ENCODE data around the gene PTMS. TPM values are rescaled to one million over a fixed set of nuclear protein-coding genes. Genes with fewer than 3 reads are reported as not detected.
A peak's percentile ranks its signal among the peaks of the same experiment; 100 is the strongest.

Gene PTMS
- polyA plus RNA-seq, 1 donor: 242 TPM

- H3K4me3 ChIP-seq (ENCODE audit: low read length): no peak overlapping the region
- WGBS (ENCODE audit: insufficient coverage, low lambda C conversion rate): 88% methylated on average over 1 of the region's 4 CpGs
- H3K4me1 ChIP-seq (ENCODE audit: control insufficient read depth, insufficient read depth, low read length): no peaks in the 10 kb centered on the region
- peaks cover 11% of the 10 kb centered on the region for H3K27me3 ChIP-seq (ENCODE audit: control insufficient read depth, insufficient read depth, low read length)
- no peaks in the 10 kb centered on the region for H3K36me3 ChIP-seq (ENCODE audit: control insufficient read depth, insufficient read depth, low read length)
- peak in 1 of 2 donors; percentile 0 for DNase-seq
- H3K27ac ChIP-seq (ENCODE audit: low read length): no peak overlapping the region
- H3K9me3 ChIP-seq (ENCODE audit: control insufficient read depth, low read depth, low read length): no peaks in the 10 kb centered on the region
These were observed 47.2 kb downstream of the PTMS start for GRCh38 chr12:6813363-6813762.

- no peak overlapping the region for H3K4me3 ChIP-seq (ENCODE audit: low read length)
- WGBS (ENCODE audit: insufficient coverage, low lambda C conversion rate): no CpG with 5 or more reads among the region's 3 CpGs
- H3K9me3 ChIP-seq (ENCODE audit: control insufficient read depth, low read depth, low read length): no peaks in the 10 kb centered on the region
- DNase-seq: peak in 1 of 2 donors; percentile 1
- no peak overlapping the region for H3K27ac ChIP-seq (ENCODE audit: low read length)
- peaks cover 7% of the 10 kb centered on the region for H3K4me1 ChIP-seq (ENCODE audit: control insufficient read depth, insufficient read depth, low read length)
- H3K27me3 ChIP-seq (ENCODE audit: control insufficient read depth, insufficient read depth, low read length): peaks cover 19% of the 10 kb centered on the region
- H3K36me3 ChIP-seq (ENCODE audit: control insufficient read depth, insufficient read depth, low read length): no peaks in the 10 kb centered on the region
These were observed 50.4 kb downstream of the PTMS start for GRCh38 chr12:6816598-6816997.

GRCh38 chr12:6817098-6817497 is 50.9 kb downstream of the PTMS start:
- DNase-seq: peak in 1 of 2 donors; percentile 1
- no peaks in the 10 kb centered on the region for H3K9me3 ChIP-seq (ENCODE audit: control insufficient read depth, low read depth, low read length)
- 83% methylated on average over 1 of the region's 8 CpGs for WGBS (ENCODE audit: insufficient coverage, low lambda C conversion rate)
- H3K27me3 ChIP-seq (ENCODE audit: control insufficient read depth, insufficient read depth, low read length): peaks cover 24% of the 10 kb centered on the region
- no peak overlapping the region for H3K27ac ChIP-seq (ENCODE audit: low read length)
- no peak overlapping the region for H3K4me3 ChIP-seq (ENCODE audit: low read length)
- H3K4me1 ChIP-seq (ENCODE audit: control insufficient read depth, insufficient read depth, low read length): peaks cover 11% of the 10 kb centered on the region
- no peaks in the 10 kb centered on the region for H3K36me3 ChIP-seq (ENCODE audit: control insufficient read depth, insufficient read depth, low read length)

- Histone ChIP-seq H3K4me3 (ENCODE audit: low read length) (no peak overlapping the region), H3K36me3 (ENCODE audit: control insufficient read depth, insufficient read depth, low read length) (no peaks in the 10 kb centered on the region), H3K4me1 (ENCODE audit: control insufficient read depth, insufficient read depth, low read length) (peaks cover 15% of the 10 kb centered on the region), H3K27me3 (ENCODE audit: control insufficient read depth, insufficient read depth, low read length) (peaks cover 30% of the 10 kb centered on the region), H3K9me3 (ENCODE audit: control insufficient read depth, low read depth, low read length) (no peaks in the 10 kb centered on the region), H3K27ac (ENCODE audit: low read length) (no peak overlapping the region)
- peak in 1 of 2 donors; percentile 1 for DNase-seq
- 100% methylated on average over 4 of the region's 20 CpGs for WGBS (ENCODE audit: insufficient coverage, low lambda C conversion rate)
These were observed 51.5 kb downstream of the PTMS start for GRCh38 chr12:6817662-6818157.

- Histone ChIP-seq H3K27me3 (ENCODE audit: control insufficient read depth, insufficient read depth, low read length) (peaks cover 33% of the 10 kb centered on the region), H3K9me3 (ENCODE audit: control insufficient read depth, low read depth, low read length) (no peaks in the 10 kb centered on the region), H3K4me3 (ENCODE audit: low read length) (no peak overlapping the region), H3K4me1 (ENCODE audit: control insufficient read depth, insufficient read depth, low read length) (peaks cover 15% of the 10 kb centered on the region), H3K27ac (ENCODE audit: low read length) (no peak overlapping the region), H3K36me3 (ENCODE audit: control insufficient read depth, insufficient read depth, low read length) (no peaks in the 10 kb centered on the region)
- WGBS (ENCODE audit: insufficient coverage, low lambda C conversion rate): no CpG with 5 or more reads among the region's 10 CpGs
- peak in 1 of 2 donors; percentile 3 for DNase-seq
These were observed 52.1 kb downstream of the PTMS start for GRCh38 chr12:6818222-6818621.

GRCh38 chr12:6818645-6819044 is 52.5 kb downstream of the PTMS start:
- peak in 1 of 2 donors; percentile 1 for DNase-seq
- Histone ChIP-seq H3K36me3 (ENCODE audit: control insufficient read depth, insufficient read depth, low read length) (no peaks in the 10 kb centered on the region), H3K4me1 (ENCODE audit: control insufficient read depth, insufficient read depth, low read length) (peaks cover 15% of the 10 kb centered on the region), H3K9me3 (ENCODE audit: control insufficient read depth, low read depth, low read length) (no peaks in the 10 kb centered on the region), H3K4me3 (ENCODE audit: low read length) (no peak overlapping the region), H3K27me3 (ENCODE audit: control insufficient read depth, insufficient read depth, low read length) (peaks cover 35% of the 10 kb centered on the region), H3K27ac (ENCODE audit: low read length) (no peak overlapping the region)
- WGBS (ENCODE audit: insufficient coverage, low lambda C conversion rate): no CpG with 5 or more reads among the region's 5 CpGs

GRCh38 chr12:6819106-6820030 is 53.2 kb downstream of the PTMS start:
- peaks cover 15% of the 10 kb centered on the region for H3K4me1 ChIP-seq (ENCODE audit: control insufficient read depth, insufficient read depth, low read length)
- H3K27ac ChIP-seq (ENCODE audit: low read length): no peak overlapping the region
- peaks cover 30% of the 10 kb centered on the region for H3K27me3 ChIP-seq (ENCODE audit: control insufficient read depth, insufficient read depth, low read length)
- DNase-seq: no peak
- no peaks in the 10 kb centered on the region for H3K9me3 ChIP-seq (ENCODE audit: control insufficient read depth, low read depth, low read length)
- WGBS (ENCODE audit: insufficient coverage, low lambda C conversion rate): 100% methylated on average over 1 of the region's 13 CpGs
- no peak overlapping the region for H3K4me3 ChIP-seq (ENCODE audit: low read length)
- no peaks in the 10 kb centered on the region for H3K36me3 ChIP-seq (ENCODE audit: control insufficient read depth, insufficient read depth, low read length)

GRCh38 chr12:6820166-6820565 is 54.0 kb downstream of the PTMS start:
- no peaks in the 10 kb centered on the region for H3K9me3 ChIP-seq (ENCODE audit: control insufficient read depth, low read depth, low read length)
- no peaks in the 10 kb centered on the region for H3K36me3 ChIP-seq (ENCODE audit: control insufficient read depth, insufficient read depth, low read length)
- H3K4me1 ChIP-seq (ENCODE audit: control insufficient read depth, insufficient read depth, low read length): peaks cover 15% of the 10 kb centered on the region
- WGBS (ENCODE audit: insufficient coverage, low lambda C conversion rate): no CpG with 5 or more reads among the region's 5 CpGs
- H3K4me3 ChIP-seq (ENCODE audit: low read length): no peak overlapping the region
- no peak for DNase-seq
- peaks cover 25% of the 10 kb centered on the region for H3K27me3 ChIP-seq (ENCODE audit: control insufficient read depth, insufficient read depth, low read length)
- no peak overlapping the region for H3K27ac ChIP-seq (ENCODE audit: low read length)

Other genes starting within 250 kb of the PTMS start
- 2,065 TPM for gene GAPDH, start 231.8 kb upstream of the PTMS start, polyA plus RNA-seq
- 10.5 TPM for gene IFFO1, start 210.3 kb upstream of the PTMS start, polyA plus RNA-seq
- 49.3 TPM for gene NOP2, start 198.1 kb upstream of the PTMS start, polyA plus RNA-seq
- gene CHD4, start 159.0 kb upstream of the PTMS start, polyA plus RNA-seq: 132 TPM
- gene LPAR5, start 130.4 kb upstream of the PTMS start, polyA plus RNA-seq: 21.4 TPM
- gene ACRBP, start 118.9 kb upstream of the PTMS start, polyA plus RNA-seq: 4.0 TPM
- gene ING4, start 103.2 kb upstream of the PTMS start, polyA plus RNA-seq: 61.1 TPM
- 86.3 TPM for gene ZNF384, start 77.0 kb upstream of the PTMS start, polyA plus RNA-seq
- 5.4 TPM for gene PIANP, start 65.5 kb upstream of the PTMS start, polyA plus RNA-seq
- gene COPS7A, start 42.3 kb upstream of the PTMS start, polyA plus RNA-seq: 42.2 TPM
- 174 TPM for gene MLF2, start 13.2 kb upstream of the PTMS start, polyA plus RNA-seq
- 2.1 TPM for gene LAG3, start 6.2 kb downstream of the PTMS start, polyA plus RNA-seq
- gene CD4, start 23.2 kb downstream of the PTMS start, polyA plus RNA-seq: 17.4 TPM
- 7.9 TPM for gene GPR162, start 55.5 kb downstream of the PTMS start, polyA plus RNA-seq
- 15.6 TPM for gene P3H3, start 62.0 kb downstream of the PTMS start, polyA plus RNA-seq
- 5.9 TPM for gene GNB3, start 74.6 kb downstream of the PTMS start, polyA plus RNA-seq
- 29.1 TPM for gene CDCA3, start 84.9 kb downstream of the PTMS start, polyA plus RNA-seq
- gene USP5, start 85.8 kb downstream of the PTMS start, polyA plus RNA-seq: 49.7 TPM
- 564 TPM for gene TPI1, start 101.2 kb downstream of the PTMS start, polyA plus RNA-seq
- 15.3 TPM for gene SPSB2, start 106.9 kb downstream of the PTMS start, polyA plus RNA-seq
- gene LRRC23, start 138.5 kb downstream of the PTMS start, polyA plus RNA-seq: 8.2 TPM
- gene ENO2, start 148.2 kb downstream of the PTMS start, polyA plus RNA-seq: 18.6 TPM
- gene ATN1, start 161.6 kb downstream of the PTMS start, polyA plus RNA-seq: 66.6 TPM
- gene RNU7-1, start 177.5 kb downstream of the PTMS start, polyA plus RNA-seq: not detected
- gene C12orf57, start 177.7 kb downstream of the PTMS start, polyA plus RNA-seq: 141 TPM
- gene PTPN6, start 185.0 kb downstream of the PTMS start, polyA plus RNA-seq: 34.6 TPM
- gene PHB2, start 204.3 kb downstream of the PTMS start, polyA plus RNA-seq: 225 TPM
- gene EMG1, start 204.6 kb downstream of the PTMS start, polyA plus RNA-seq: 38.8 TPM

Measured in large intestine (tissue), 3 donors.